GM19438 (cell line): ENCODE measurements around the gene GJC1.

Source experiments
- ATAC-seq: cut with Tn5 transposase; IDR thresholded peaks from one replicate; pipeline ENCODE4 v1.9.1; 2021; ENCODE audit warnings: low read depth; ENCODE audit not compliant: unreplicated experiment

The GJC1 gene

DNA sequence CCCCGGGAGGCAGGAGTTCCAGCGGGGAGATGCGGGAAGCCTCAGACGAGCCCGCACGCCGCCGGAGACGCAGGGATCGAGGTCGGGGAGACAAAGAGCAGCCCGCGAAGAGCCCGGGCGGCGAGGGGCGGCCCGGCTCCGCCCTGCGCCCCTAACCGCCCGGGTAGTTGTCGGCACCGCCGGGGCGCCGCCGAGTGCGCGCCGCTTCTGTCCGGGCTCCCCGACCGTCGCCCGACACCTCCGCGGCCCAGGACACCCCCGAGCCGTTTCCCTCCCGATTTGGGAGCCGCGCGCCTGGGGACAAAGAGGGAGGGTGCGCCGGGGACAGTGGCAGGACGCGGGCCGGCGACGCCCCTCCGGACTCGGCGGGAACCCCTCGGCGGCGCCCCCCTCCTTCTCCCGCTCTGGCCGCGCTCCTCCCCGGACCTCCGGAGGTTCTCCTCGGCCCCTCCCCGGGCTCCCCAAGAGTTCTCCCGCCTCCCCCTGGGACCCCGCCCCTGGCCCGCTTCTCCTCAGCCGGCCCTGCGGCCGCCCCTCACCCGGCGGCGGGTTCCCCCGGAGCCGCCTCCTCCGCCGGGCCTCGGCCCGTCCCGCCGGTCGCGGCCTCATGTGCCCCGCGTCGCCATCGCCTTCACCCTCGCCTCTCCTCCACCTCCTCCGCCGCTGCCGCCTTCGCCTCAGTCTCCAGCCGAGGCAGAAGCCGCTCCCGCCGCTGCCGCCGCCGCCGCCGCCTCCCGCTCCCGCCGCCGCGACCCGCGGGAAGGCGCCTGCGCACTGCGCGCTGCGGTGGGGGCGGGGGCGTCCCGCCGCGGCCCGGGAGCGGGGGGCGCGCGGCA, at the start of gene GJC1:
Gene GJC1, minus strand, starts transcription at position 765 of the 836 bp plus-strand sequence. CDS start 24,470 bp downstream, outside the sequence.
- ATAC-seq = no peak

GRCh38 chr17:44879376-44879775, 49.3 kb upstream of the GJC1 start:
- ATAC-seq = no peak

GRCh38 chr17:44878627-44879221, 48.6 kb upstream of the GJC1 start:
- no peak for ATAC-seq

DNA sequence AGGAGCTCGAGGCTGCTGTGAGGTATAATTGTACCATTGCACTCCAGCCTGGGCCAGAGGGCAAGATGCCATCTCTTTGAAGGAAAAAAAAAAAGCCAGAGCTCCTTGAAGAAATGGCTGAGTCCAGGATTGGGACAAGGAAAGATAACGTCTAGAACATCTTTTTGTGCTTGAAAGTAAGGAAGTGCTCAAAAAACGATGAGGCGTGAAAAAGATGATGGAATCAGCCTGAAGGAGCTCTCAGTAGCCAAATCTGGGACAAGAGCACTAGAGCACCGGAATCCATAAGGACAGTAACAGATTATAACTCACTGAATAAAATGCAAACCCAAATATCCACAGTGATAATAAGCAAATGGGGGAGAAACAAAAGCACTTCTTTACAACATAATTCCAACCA, 47.0 kb upstream of the GJC1 start:
- ATAC-seq = no peak

- no peak for ATAC-seq
Observed at GRCh38 chr17:44875761-44876160, 45.7 kb upstream of the GJC1 start.

DNA sequence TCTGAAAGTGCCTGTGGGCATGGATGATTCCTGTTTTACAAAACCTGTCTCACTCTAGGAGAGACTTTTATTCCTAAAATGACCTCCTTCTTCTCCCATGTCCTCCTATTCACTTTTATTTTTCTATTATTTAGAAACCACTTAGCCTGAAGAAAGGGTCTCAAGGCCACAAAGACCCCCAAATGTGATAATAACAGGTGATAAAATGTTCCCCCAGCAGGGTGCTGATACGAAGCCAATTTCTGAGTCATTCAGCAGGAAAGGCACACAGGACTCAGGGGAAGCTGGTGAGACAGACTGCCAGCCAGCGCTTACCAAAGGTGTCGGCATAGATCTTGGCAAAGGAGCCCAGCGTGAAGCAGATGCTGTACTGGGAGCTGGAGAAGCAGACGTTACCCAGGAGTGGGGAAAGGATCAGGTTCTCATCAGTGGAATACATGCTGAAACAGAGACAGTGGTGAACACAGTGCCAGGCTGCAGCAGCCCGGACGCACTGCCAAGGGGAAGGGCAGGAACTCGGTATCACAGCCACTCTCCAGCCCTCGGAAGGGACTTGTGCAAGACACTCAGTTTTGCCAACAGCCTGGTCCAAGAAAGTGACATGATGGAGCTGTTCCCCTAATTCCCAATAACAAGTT, 42.2 kb upstream of the GJC1 start:
- no peak for ATAC-seq

- ATAC-seq = no peak
Observed at GRCh38 chr17:44871556-44871955, 41.5 kb upstream of the GJC1 start.

- no peak for ATAC-seq
Observed at GRCh38 chr17:44867841-44868240, 37.8 kb upstream of the GJC1 start.

GRCh38 chr17:44865931-44866330, 35.8 kb upstream of the GJC1 start:
- ATAC-seq = no peak

DNA sequence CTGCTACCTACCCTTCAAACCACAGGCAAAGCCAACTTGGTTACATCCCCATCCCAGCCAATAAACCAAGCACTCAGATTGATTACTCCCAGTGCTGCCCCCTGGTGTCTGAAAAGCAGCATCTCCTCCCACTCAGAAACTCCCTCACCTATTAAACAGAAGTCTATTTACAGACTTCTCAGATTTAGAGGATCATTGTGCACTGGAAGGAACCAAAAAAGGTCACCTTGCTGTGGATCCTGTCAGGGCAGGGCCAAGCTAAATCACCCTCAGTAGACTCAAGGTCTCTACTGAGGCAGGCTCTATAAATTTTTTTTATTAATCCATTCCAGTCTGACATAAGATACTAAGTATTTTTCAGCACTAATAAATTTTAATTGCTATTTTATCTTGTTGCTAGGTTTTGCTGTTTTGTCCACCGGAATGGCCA, 35.2 kb upstream of the GJC1 start:
- no peak for ATAC-seq

- no peak for ATAC-seq
Observed at GRCh38 chr17:44864831-44865230, 34.7 kb upstream of the GJC1 start.

DNA sequence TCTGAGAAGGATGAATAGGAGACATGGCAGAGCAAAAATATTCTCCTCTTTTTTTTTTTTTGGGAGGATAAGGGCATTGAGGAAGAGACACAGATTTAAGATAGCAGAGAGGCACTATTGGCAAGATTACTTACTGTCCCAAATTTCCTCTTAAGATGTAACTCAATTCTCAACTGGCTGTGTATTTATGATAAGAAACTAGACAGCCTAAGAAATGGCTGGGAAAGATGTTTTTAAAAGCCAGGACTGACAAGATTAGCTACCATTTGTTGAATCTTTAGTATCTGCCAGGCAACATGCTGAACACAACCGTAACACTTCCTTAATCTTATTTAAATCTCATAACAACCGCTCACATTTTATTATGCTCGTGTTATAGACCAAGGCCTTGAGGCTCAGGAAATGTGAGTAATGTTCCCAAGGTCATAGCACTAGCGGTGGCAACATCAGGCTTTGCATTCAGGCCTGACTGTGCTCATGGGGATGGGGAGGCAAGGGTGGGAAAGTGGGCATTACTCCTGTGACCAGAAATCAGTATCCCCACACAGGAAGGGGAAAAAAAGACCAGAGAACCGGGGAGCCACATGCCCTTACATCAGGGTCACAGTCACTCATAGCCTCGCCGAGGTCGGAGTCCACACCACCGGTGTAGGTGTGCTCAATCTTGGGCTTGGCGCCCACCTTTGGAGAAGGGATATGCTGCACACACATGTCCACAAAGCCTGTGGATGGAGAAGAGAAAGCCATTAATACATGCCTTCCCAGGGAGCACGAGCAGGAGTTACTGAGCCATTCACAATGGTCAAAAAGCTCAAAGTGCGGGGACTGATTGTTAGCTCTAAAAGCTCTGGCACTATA, 33.2 kb upstream of the GJC1 start:
- no peak for ATAC-seq

DNA sequence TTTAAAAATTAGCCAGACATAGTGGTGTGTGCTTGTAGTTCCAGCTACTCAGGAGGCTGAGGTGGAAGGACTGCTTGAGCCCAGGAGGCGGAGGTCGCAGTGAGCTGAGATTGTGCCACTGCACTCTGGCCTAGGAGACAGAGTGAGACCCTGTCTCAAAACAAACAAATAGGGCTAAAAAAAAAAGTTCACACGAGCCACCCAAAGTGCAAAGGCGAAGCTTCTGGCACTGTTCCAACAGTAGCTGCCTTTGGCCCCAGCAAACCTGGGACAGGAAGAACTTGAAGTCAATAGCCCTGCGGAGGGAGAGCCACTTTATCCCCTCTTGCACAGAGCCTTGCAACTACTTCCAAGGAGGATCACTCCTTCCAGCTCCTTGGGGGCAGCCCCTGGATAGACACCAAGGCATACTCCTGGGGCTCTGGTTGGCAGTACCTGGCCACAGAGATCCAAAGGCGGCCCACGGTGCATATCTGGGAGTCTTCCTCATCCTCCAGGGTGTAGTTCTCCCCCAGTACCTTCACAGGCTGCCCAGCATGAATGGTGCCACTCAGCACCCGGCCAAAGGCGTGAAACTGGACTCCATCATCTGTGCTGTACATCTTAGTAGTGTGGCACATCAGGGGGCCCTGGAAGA, 32.3 kb upstream of the GJC1 start:
- no peak for ATAC-seq

GRCh38 chr17:44859701-44860100, 29.6 kb upstream of the GJC1 start:
- ATAC-seq = no peak

DNA sequence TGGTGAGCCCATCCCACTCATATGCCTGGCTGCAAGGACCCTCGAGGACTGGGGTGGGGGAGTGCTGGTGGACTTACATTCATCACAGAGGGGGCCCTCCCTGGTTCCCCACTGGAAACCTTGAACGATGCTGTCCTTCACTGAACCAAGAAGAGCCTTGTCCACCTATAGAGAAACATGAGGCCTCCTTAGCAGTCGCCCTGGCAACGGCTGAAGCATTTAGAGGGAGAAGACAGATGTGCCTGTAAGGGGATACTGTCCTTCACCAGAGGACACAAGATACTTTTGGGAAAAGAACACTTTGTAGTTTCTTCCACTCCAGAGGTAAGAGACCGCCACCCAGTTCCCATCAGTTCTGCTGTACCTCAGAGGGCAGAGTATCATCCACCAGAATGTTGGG, 24.1 kb upstream of the GJC1 start:
- no peak for ATAC-seq

GRCh38 chr17:44850612-44851011, 20.5 kb upstream of the GJC1 start:
- ATAC-seq = no peak

DNA sequence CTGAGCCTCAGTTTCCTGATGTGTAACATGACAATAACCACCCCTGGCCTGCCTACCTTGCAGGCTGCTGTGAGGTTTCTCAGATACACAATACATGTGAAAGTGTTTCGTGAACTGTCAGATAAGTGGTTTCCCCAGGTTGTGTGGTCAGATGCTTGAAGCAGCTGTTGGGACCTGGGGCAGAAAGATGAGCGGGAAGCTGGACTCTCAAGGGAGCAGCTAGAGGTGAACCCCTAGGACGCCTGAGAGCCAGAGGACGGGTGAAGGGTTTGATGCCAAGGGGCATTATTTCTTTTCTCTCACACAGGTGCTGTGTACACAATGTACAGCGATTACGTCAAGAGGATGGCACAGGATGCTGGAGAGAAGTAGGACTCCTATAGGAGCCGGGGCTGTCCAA, 19.9 kb upstream of the GJC1 start:
- ATAC-seq = no peak

DNA sequence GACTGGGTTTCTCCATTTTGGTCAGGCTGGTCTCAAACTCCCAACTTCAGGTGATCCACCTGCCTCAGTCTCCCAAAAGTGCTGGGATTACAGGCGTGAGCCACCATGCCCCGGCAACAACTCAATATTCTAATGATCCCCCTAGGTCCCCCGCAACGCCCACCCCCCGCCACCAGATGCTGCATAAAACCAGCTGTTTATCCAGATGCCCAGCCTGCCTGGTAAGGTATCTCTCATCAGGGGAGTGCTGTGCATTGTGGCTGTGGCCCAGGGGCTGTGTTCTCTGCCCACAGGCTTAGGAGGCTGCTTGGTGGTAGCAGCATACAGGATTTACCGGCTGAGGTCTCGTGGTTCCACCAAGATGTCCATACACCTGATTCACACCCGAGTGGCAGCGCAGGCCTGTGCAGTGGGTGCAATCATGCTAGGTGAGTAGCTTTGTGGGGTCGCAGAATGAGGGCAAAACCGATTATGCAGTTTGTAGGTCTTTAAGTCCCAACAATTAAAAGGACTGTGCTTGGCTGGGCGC, 18.9 kb upstream of the GJC1 start:
- ATAC-seq = no peak

GRCh38 chr17:44848257-44848795, 18.2 kb upstream of the GJC1 start:
- no peak for ATAC-seq

GRCh38 chr17:44847586-44847985, 17.5 kb upstream of the GJC1 start, which contains the start of gene HIGD1B:
HIGD1B (plus strand) TSS chr17:44847883; CDS start chr17:44848153, 270 bp downstream.
- no peak for ATAC-seq
